H1 (cell line): Measurements from ENCODE around the gene AGGF1. TPM values are rescaled to one million over a fixed set of nuclear protein-coding genes. Genes with fewer than 3 reads are reported as not detected.

ENCODE experiments used
- CHD1 ChIP-seq: IDR thresholded peaks from 2 replicates; pipeline ENCODE4 v1.6.1; 2012; ENCODE audit warnings: low read depth, low read length, improper control_type of control experiment
- SIN3A ChIP-seq, 2 experiments: IDR thresholded peaks in 1 of 2; conservative IDR thresholded peaks in 1 of 2; 2 replicates each; pipeline ENCODE4 v1.6.1; 2011 to 2012; ENCODE audit warnings: low read length in 2 of 2, improper control_type of control experiment in 1 of 2, low read depth in 1 of 2, mild to moderate bottlenecking in 1 of 2
- SP1 ChIP-seq: IDR thresholded peaks from 2 replicates; pipeline ENCODE4 v1.6.1; 2011; ENCODE audit warnings: low read depth, low read length
- TAF7 ChIP-seq: optimal IDR thresholded peaks from 2 replicates; pipeline ENCODE3; 2011; ENCODE audit warnings: low read depth, mild to moderate bottlenecking, inconsistent platforms, low read length, moderate library complexity, borderline replicate concordance
- TBP ChIP-seq: IDR thresholded peaks from 2 replicates; pipeline ENCODE4 v1.6.1; 2011; ENCODE audit warnings: low read depth, low read length, improper control_type of control experiment
- YY1 ChIP-seq: IDR thresholded peaks from 2 replicates; pipeline ENCODE4 v1.6.1; 2011; ENCODE audit warnings: low read depth, mild to moderate bottlenecking, low read length
- polyA plus RNA-seq, 7 experiments: library from polyadenylated mRNA; depleted of rRNA in 3 of 7; stranded (reverse) in 5 of 7; unstranded in 2 of 7; fragments of >200 nt in 5 of 7; fragments of 200-250 nt in 2 of 7; gene quantifications; 1 replicate in 5 of 7; 2 replicates in 1 of 7; 4 replicates in 1 of 7; pipeline versions ENCODE4 v1.2.1 to v1.2.3, GENCODE V29; 2011 to 2013; ENCODE audit warnings: missing spikeins in 2 of 7, mixed read lengths in 2 of 7
- total RNA-seq: library from RNA; stranded (reverse); fragmentation: NEBNext Ultra II Directional; extraction: Animal tissue kit (Norgen Biotek cat#: 25700); gene quantifications from 2 replicates; pipeline ENCODE4 v1.2.1, GENCODE V29; 2021

Gene AGGF1
- total and polyA plus RNA-seq, 2 of the 8 experiments (the other 6 are each of a cell fraction or from before 2014, with no cell fraction given) = 7.3 to 19.0 TPM

DNA sequence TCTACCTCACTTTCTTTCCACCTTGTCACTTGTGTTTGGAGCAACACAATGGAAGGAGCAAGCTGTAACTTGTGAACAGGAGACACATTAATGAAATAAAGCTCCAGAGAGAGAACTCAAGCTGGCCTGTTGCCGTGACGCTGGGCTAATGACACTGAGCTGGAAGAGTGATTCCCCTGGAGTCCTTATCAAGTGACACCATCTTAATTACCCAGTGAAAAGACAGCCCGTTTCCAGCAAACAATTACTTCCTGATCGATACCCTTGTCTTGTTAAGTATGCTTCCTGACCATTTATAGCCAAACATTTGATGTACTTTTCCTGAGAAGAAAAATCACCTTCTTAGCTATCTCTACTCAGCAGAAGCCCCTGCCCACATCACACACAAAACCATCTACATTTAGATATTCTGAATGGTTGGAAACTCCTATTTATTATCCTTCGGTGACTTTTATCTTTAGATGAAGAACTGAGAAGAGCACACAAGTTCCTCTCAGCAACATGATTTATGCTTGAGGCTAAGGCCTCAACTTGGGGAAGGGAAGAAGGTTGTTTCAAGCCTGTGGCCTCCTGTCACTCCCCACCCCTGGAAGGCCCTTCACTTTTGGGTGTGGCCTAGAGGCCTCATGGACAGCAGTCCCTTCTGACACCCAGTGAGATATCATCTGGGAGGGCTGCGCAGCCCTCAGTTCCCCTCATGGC lies 43.2 kb upstream of the AGGF1 start (continued):
- TF ChIP-seq TAF7 (no peak), CHD1 (no peak), SP1 (no peak), TBP (no peak), YY1 (no peak), SIN3A (conservative IDR thresholded peaks at IDR 0.05 in 1 of 2, IDR thresholded peaks at IDR 0.05 in 1 of 2; ENCODE audit: low read depth in 1 of 2, low read length in 2 of 2) (no peak)
